HG03460 (cell line): ENCODE measurements around the gene OCA2.

Source experiments
- ATAC-seq: cut with Tn5 transposase; IDR thresholded peaks from one replicate; pipeline ENCODE4 v1.9.1; 2021; ENCODE audit not compliant: unreplicated experiment

Gene OCA2

GRCh38 chr15:27885201-27885600, 213.9 kb downstream of the OCA2 start:
- ATAC-seq = no peak

GRCh38 chr15:27884726-27885125, 214.4 kb downstream of the OCA2 start:
- no peak for ATAC-seq

GRCh38 chr15:27878841-27879240, 220.3 kb downstream of the OCA2 start:
- ATAC-seq = no peak

- no peak for ATAC-seq
Measured at GRCh38 chr15:27873828-27874227, 225.3 kb downstream of the OCA2 start.

GRCh38 chr15:27873039-27873438, 226.1 kb downstream of the OCA2 start:
- ATAC-seq = no peak

- ATAC-seq = no peak
Measured at GRCh38 chr15:27872355-27872754, 226.8 kb downstream of the OCA2 start.

GRCh38 chr15:27871902-27872260, 227.2 kb downstream of the OCA2 start:
- no peak for ATAC-seq

GRCh38 chr15:27871078-27871901, 227.8 kb downstream of the OCA2 start:
- no peak for ATAC-seq

- no peak for ATAC-seq
Measured at GRCh38 chr15:27870320-27870719, 228.8 kb downstream of the OCA2 start.

GRCh38 chr15:27869697-27870281, 229.3 kb downstream of the OCA2 start:
- ATAC-seq = no peak

GRCh38 chr15:27868828-27869404, 230.2 kb downstream of the OCA2 start:
- no peak for ATAC-seq

GRCh38 chr15:27867861-27868260, 231.3 kb downstream of the OCA2 start:
- no peak for ATAC-seq

- no peak for ATAC-seq
Measured at GRCh38 chr15:27866505-27867165, 232.5 kb downstream of the OCA2 start.

- no peak for ATAC-seq
Measured at GRCh38 chr15:27865926-27866325, 233.2 kb downstream of the OCA2 start.

GRCh38 chr15:27865323-27865922, 233.7 kb downstream of the OCA2 start:
- no peak for ATAC-seq

- no peak for ATAC-seq
Measured at GRCh38 chr15:27864719-27865118, 234.4 kb downstream of the OCA2 start.

GRCh38 chr15:27864086-27864485, 235.0 kb downstream of the OCA2 start:
- no peak for ATAC-seq

- no peak for ATAC-seq
Measured at GRCh38 chr15:27863000-27863399, 236.1 kb downstream of the OCA2 start.

GRCh38 chr15:27861171-27861570, 237.9 kb downstream of the OCA2 start:
- no peak for ATAC-seq

- ATAC-seq = no peak
Measured at GRCh38 chr15:27855137-27855536, 244.0 kb downstream of the OCA2 start.

- ATAC-seq = no peak
Measured at GRCh38 chr15:27854601-27855000, 244.5 kb downstream of the OCA2 start.
